T-helper 17 cell (primary cell): ENCODE measurements around the gene EFCAB13. TPM values are rescaled to one million over a fixed set of nuclear protein-coding genes. Genes with fewer than 3 reads are reported as not detected.
A peak's percentile ranks its signal among the peaks of the same experiment; 100 is the strongest.

ENCODE experiments used
- ATAC-seq: fragments of 150-1000 bp; cut with Tn5 transposase; 2 replicates; pipeline ENCODE4 v1.10.0; 2021; ENCODE audit warnings: mild to moderate bottlenecking, moderate library complexity
- DNase-seq, 3 donors: peaks; one replicate each; pipeline versions ENCODE4 v3.0.0 to v3.0.0-alpha.2; 2020 to 2021
- H3K9me3 ChIP-seq: one replicate; pipeline ENCODE4 v1.7.0; 2013; ENCODE audit warnings: low read length, mild to moderate bottlenecking; ENCODE audit not compliant: control insufficient read depth, poor library complexity, severe bottlenecking
- H3K27ac Mint-ChIP-seq: one replicate; pipeline ENCODE4 v1.8.0; 2022; ENCODE audit warnings: mild to moderate bottlenecking, moderate library complexity, mixed read lengths
- H3K27me3 Mint-ChIP-seq: one replicate; pipeline ENCODE4 v1.8.0; 2022; ENCODE audit warnings: mixed read lengths
- H3K36me3 Mint-ChIP-seq: one replicate; pipeline ENCODE4 v1.8.0; 2022; ENCODE audit warnings: low read depth, mixed read lengths
- H3K4me1 Mint-ChIP-seq: one replicate; pipeline ENCODE4 v1.8.0; 2022; ENCODE audit warnings: mild to moderate bottlenecking, mixed read lengths
- H3K4me3 Mint-ChIP-seq: one replicate; pipeline ENCODE4 v1.8.0; 2022; ENCODE audit warnings: mild to moderate bottlenecking, moderate library complexity, mixed read lengths
- total RNA-seq, 4 donors: library from RNA in 2 of 4; stranded (reverse) in 2 of 4; gene quantifications; one replicate each; pipeline ENCODE4 v1.2.3 and lab custom pipeline; 2022 to 2026

EFCAB13 gene
- total RNA-seq, 2 donors from 2014 or later: 6.8 to 9.2 TPM

DNA sequence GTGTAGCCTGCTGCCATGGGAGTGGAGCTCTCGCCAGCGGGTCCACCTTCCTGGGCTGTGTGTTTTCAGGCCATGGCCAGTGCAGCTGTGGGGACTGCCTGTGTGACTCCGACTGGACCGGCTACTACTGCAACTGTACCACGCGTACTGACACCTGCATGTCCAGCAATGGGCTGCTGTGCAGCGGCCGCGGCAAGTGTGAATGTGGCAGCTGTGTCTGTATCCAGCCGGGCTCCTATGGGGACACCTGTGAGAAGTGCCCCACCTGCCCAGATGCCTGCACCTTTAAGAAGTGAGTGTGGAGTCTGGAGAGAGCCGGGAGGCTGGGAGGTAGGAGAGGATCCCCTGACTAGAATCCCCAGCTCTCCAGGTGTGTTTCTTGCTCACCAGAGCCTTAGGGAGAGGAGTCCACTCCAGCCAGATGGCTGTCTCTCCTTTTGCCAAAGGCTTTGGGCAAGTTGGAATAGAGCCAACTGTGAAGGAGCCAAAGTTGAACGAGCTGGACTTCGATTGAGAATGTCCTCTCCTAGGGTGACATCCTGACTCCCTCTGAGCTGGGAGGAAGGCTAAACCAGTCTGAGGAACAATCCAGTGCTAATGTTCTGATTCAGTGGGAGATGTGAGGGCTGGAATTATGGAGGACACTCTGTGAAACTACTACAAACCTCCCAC is 24.4 kb upstream of the EFCAB13 start:
- no peak overlapping the region for H3K4me3 Mint-ChIP-seq
- ATAC-seq (no peak), DNase-seq (no peak)
- no peaks in the 10 kb centered on the region for H3K36me3 Mint-ChIP-seq
- H3K4me1 Mint-ChIP-seq: no peaks in the 10 kb centered on the region
- peaks cover 11% of the 10 kb centered on the region for H3K27me3 Mint-ChIP-seq
- H3K27ac Mint-ChIP-seq: no peak overlapping the region
- H3K9me3 ChIP-seq: no peaks in the 10 kb centered on the region

DNA sequence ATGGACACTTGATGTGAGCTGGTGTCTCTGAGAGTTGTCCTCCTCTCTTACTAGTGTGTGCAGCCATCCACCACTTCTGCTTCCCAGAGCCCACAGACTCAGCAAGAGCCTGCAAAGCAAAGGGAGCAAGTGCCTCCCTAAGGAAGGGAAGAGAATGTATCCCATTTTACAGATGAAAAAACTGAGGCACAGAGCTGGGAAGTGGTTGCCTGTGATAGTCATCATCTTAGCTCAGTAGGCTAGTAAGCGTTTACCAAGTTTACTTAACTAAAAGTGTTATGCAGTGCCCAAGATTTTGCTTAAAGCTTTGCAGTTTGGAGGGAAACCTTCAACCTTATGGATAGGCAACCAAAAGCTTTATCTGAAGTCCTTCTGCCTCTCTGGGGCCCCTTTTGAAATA is 23.0 kb upstream of the EFCAB13 start:
- DNase-seq: no peak
- no peak for ATAC-seq
- no peaks in the 10 kb centered on the region for H3K36me3 Mint-ChIP-seq
- H3K9me3 ChIP-seq: no peaks in the 10 kb centered on the region
- H3K27me3 Mint-ChIP-seq: no peaks in the 10 kb centered on the region
- H3K4me1 Mint-ChIP-seq: peaks cover 7% of the 10 kb centered on the region
- H3K27ac Mint-ChIP-seq: no peak overlapping the region
- no peak overlapping the region for H3K4me3 Mint-ChIP-seq

DNA sequence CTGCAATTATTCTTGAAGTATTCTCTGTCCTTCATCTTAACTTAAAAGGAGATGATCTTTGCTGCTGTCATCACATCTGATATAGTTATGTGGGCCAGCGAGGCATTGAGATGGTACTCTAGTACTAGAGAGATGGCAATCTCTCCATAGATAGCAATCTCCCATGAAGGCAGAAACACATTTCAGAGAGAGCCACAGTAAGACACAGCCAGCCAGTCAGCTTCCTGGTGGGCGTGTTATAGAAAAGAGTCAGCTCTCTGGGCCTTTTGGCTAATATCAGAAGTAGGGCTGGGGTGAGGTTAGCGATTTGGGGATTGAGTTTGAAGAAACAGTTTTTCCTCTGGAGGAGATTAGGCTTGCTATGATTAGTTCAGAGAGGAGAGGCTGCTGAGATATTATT is 22.6 kb upstream of the EFCAB13 start:
- Mint-ChIP-seq H3K27ac (no peak overlapping the region), H3K36me3 (no peaks in the 10 kb centered on the region), H3K27me3 (no peaks in the 10 kb centered on the region), H3K4me1 (peaks cover 8% of the 10 kb centered on the region), H3K4me3 (no peak overlapping the region)
- ATAC-seq (peak; percentile 41), DNase-seq (no peak)
- no peaks in the 10 kb centered on the region for H3K9me3 ChIP-seq

DNA sequence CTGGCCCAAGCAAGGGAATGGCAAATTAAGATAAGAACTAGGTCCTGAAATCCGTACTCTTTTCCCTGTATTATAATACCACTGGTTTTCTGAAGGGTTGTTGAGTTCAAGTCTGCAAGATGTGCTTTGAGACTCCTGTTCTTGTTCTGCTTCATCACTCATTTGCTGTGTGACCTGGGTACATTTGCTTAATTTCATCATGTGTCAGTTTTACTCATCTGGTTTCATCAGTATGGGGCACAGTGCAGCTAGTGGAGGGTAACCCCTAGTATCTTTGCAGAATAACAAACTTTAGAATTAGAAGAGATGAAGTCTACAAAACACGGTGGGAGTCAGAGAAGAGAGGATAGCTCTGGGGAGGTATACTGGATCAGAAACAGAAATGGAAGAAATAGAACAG is 21.9 kb upstream of the EFCAB13 start:
- no peaks in the 10 kb centered on the region for H3K36me3 Mint-ChIP-seq
- H3K27ac Mint-ChIP-seq: no peak overlapping the region
- no peak for ATAC-seq
- no peaks in the 10 kb centered on the region for H3K27me3 Mint-ChIP-seq
- peaks cover 10% of the 10 kb centered on the region for H3K4me1 Mint-ChIP-seq
- no peak overlapping the region for H3K4me3 Mint-ChIP-seq
- DNase-seq: no peak
- no peaks in the 10 kb centered on the region for H3K9me3 ChIP-seq

DNA sequence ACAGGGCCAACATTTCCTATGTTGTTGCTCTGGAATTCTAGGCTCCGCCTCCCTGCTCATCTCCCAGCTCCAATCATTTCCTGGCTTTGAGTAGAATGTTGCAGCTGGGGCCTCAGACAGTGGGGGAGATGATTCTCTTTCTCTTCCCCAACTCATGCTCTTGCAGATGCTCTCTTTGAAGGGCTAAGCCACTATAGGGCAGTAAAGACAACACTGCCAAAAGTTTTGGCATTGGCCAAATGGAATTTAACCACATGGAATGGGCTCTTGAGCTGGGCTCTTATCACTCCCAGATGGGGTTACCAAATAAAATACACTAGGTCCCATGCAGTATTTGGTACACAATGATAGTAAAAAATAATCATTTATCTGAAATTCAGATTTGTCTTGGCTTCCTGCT is 19.6 kb upstream of the EFCAB13 start:
- H3K4me3 Mint-ChIP-seq: no peak overlapping the region
- no peak for DNase-seq
- ATAC-seq: no peak
- no peaks in the 10 kb centered on the region for H3K27me3 Mint-ChIP-seq
- H3K36me3 Mint-ChIP-seq: no peaks in the 10 kb centered on the region
- peaks cover 10% of the 10 kb centered on the region for H3K4me1 Mint-ChIP-seq
- peak overlapping the region; percentile 16 for H3K27ac Mint-ChIP-seq
- H3K9me3 ChIP-seq: no peaks in the 10 kb centered on the region

DNA sequence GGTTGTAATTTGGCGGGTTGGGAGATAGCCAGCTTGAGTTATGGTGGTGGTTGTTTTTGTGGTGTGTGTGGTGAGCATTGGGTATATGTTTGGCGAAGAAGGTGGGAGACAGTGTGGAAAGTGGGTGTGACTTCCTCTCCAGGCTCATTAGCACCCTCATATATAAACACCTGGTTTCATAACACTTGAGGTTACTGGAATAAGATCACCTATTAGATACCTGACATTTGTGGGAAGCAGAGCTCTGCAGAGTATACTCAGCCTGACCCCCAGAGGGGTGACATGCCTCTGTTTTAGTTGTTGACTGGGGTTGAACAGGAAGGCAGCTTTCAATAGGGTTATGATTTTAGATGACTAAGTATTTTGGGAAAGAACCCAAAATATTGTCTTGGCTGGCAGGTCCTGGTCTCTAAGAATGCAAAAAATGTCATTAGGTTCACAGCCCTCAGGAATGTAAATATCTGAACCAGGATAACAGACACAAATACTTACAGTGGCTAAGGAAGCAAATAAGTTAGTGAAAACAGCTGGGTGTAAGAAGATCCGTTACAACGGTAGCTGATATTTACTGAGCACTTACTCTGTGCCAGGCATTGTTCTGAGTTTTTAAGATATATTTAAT is 18.3 kb upstream of the EFCAB13 start:
- H3K27me3 Mint-ChIP-seq: peaks cover 6% of the 10 kb centered on the region
- ATAC-seq: no peak

DNA sequence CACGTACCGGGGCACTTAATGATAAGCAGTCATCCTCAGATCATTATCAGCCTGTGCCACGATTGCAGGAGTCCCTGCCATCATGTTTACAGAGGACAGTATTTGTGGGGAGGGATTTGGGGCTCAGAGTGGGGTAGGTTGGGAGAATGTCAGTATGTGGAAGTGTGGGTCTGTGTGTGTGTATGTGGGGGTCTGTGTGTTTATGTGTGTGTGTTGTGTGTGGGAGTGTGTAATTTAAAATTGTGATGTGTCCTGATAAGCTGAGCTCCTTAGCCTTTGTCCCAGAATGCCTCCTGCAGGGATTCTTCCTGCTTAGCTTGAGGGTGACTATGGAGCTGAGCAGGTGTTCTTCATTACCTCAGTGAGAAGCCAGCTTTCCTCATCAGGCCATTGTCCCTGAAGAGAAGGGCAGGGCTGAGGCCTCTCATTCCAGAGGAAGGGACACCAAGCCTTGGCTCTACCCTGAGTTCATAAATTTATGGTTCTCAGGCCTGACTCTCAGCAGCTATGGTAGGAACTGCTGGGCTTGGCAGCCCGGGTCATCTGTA is 13.5 kb upstream of the EFCAB13 start:
- no peaks in the 10 kb centered on the region for H3K36me3 Mint-ChIP-seq
- no peak overlapping the region for H3K27ac Mint-ChIP-seq
- H3K27me3 Mint-ChIP-seq: peaks cover 6% of the 10 kb centered on the region

More for the DNA sequence above, 18.3 kb upstream of the EFCAB13 start:
- Mint-ChIP-seq H3K36me3 (no peaks in the 10 kb centered on the region), H3K4me1 (peaks cover 10% of the 10 kb centered on the region), H3K4me3 (peak overlapping the region; percentile 37), H3K27ac (no peak overlapping the region)
- H3K9me3 ChIP-seq: no peaks in the 10 kb centered on the region
- no peak for DNase-seq

DNA sequence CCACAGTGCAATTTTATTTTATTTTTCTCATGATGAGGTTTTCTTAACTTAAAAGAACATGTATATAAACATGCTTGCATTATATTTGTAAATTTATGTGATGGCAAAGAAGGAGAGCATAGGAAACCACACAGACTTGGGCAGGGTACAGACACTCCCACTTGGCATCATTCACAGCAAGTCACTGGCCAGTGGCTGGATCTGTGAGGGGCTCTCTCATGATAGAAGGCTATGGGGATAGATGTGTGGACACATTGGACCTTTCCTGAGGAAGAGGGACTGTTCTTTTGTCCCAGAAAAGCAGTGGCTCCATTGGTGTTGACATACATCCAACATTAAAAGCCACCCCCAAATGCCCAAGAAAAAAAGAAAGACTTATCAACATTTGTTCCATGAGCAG is 12.3 kb upstream of the EFCAB13 start:
- ATAC-seq: no peak
- Mint-ChIP-seq H3K4me3 (no peak overlapping the region), H3K4me1 (no peaks in the 10 kb centered on the region), H3K27ac (peak overlapping the region; percentile 14), H3K36me3 (no peaks in the 10 kb centered on the region), H3K27me3 (peaks cover 6% of the 10 kb centered on the region)
- no peaks in the 10 kb centered on the region for H3K9me3 ChIP-seq
- no peak for DNase-seq

More for the DNA sequence above, 13.5 kb upstream of the EFCAB13 start:
- Mint-ChIP-seq H3K4me3 (no peak overlapping the region), H3K4me1 (peaks cover 6% of the 10 kb centered on the region)
- DNase-seq (no peak), ATAC-seq (no peak)
- H3K9me3 ChIP-seq: no peaks in the 10 kb centered on the region

DNA sequence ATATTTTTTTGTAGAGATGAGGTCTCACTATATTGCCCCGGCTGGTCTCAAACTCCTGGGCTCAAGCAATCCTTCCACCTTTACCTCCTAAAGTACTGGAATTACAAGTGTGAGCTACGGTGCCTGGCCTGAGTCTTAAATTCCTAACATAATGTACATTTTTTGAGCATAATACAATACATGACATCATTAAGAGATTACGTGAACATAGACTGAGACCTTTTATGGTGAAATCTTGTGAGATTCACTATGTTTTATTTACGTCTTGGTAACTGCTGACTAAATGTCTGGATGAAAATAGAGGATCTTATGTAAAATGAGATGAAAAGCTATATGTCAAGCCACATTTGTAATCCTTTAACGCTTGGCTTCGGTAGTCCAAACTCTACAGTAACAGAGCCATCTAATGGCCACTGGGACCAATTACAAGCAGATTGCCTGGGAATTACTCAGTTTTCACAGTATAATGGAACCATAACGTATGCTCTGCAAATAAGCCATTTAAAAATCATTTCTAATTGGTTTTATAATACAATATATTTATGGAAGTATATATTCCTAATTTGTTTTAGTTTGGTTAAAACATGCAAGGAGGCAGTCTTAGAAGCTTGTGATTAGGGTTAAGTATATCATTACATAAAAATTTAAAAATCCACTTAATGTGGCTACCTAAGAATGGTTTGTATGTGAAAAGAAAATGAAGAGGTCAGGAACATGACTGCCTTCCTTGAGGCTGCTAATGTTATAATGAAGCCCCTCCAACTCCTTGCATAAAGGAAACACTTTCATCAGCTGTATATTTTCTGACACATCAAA is 8.1 kb upstream of the EFCAB13 start:
- DNase-seq (peak in 1 of 3 donors; percentile 11), ATAC-seq (peak; percentile 83)
- Mint-ChIP-seq H3K36me3 (no peaks in the 10 kb centered on the region), H3K27ac (no peak overlapping the region), H3K4me3 (no peak overlapping the region), H3K27me3 (no peaks in the 10 kb centered on the region), H3K4me1 (no peaks in the 10 kb centered on the region)
- H3K9me3 ChIP-seq: no peaks in the 10 kb centered on the region

DNA sequence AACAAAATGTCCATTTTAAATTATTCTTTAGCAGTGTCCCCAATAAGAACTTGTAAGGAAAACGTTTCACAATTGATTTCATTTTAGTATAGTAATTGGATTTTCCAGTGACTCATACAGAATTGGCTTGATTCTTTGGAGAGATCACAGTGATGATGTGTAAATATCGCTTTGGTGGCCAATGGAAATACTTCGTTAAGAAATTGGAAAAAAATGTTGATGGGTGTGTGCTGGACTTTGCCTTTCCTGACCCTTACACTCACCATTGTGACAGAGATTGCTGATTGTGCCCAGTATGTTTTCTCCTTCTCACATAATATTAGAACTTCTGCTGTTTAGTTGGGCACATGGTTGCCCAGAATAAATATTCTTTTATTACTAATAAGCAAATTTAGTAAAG is 7.4 kb upstream of the EFCAB13 start:
- no peaks in the 10 kb centered on the region for H3K9me3 ChIP-seq
- no peak overlapping the region for H3K27ac Mint-ChIP-seq
- H3K27me3 Mint-ChIP-seq: no peaks in the 10 kb centered on the region
- DNase-seq (no peak), ATAC-seq (no peak)
- H3K4me1 Mint-ChIP-seq: no peaks in the 10 kb centered on the region
- no peak overlapping the region for H3K4me3 Mint-ChIP-seq
- no peaks in the 10 kb centered on the region for H3K36me3 Mint-ChIP-seq

DNA sequence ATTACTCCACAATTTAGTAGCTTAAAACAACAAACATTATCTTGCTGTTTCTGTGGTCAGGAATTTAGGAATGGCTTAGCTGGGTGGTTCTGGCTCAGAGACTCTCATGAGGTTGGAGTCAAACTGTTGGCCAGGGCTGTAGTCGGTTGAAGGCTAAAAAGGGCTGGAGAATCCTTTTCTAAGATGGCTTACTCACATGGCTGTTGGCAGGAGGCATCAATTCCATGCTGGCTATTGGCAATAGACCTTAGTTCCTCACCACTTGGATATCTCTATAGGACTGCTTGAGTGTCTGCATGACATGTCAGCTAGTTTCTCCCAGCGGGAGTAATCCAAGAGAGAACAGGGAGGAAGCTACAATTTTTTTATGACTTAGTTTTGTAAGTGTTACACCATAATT is 6.6 kb upstream of the EFCAB13 start:
- Mint-ChIP-seq H3K27ac (no peak overlapping the region), H3K27me3 (no peaks in the 10 kb centered on the region), H3K4me3 (no peak overlapping the region), H3K36me3 (no peaks in the 10 kb centered on the region), H3K4me1 (no peaks in the 10 kb centered on the region)
- no peak for DNase-seq
- no peaks in the 10 kb centered on the region for H3K9me3 ChIP-seq
- no peak for ATAC-seq

DNA sequence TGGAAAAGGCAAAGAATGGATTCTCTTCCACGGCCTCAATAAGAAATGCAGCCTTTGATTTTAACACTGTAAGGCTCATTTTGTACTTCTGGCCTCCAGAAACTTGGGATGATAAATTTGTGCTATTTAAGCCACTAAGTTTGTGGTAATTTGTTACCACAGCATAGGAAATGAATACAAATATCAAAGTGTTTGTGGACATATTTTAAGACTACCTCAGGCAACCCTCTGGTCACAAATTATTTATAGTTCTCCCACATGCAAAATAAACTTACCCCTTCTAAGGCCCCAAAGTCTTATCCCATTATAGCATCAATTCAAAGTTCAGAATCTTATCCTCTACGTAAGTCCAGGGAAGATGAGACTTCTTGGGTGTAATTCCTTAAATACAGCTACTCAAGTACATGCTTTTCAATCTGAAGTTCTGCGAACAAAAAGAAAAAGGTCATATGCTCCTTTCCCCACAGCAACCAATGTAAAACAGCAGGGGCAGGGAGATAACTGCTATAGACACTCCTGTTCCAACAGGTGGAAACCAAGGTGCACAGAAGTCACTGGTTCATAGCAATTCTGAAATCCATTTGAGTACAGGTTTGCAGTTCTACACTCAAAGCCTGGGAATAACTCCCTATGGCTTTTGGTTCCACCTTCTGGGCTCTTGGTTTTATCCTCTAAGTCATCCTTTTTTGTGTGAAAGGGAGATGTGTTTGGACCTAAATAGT is 5.4 kb upstream of the EFCAB13 start:
- Mint-ChIP-seq H3K36me3 (peaks cover 2% of the 10 kb centered on the region), H3K27ac (no peak overlapping the region), H3K4me3 (no peak overlapping the region), H3K4me1 (peaks cover 6% of the 10 kb centered on the region), H3K27me3 (no peaks in the 10 kb centered on the region)
- no peaks in the 10 kb centered on the region for H3K9me3 ChIP-seq
- DNase-seq (no peak), ATAC-seq (no peak)
